Tongue (tissue), 2 donors: ENCODE data around the gene PDGFA. TPM values are rescaled to one million over a fixed set of nuclear protein-coding genes. Genes with fewer than 3 reads are reported as not detected.

Source experiments
- DNase-seq: peaks from one replicate; pipeline ENCODE4 v3.0.0-alpha.2; 2015
- total RNA-seq: library from RNA; depleted of rRNA; stranded (reverse); fragments of >200 nt; gene quantifications from one replicate; pipeline ENCODE4 v1.2.3, GENCODE V29; 2014

The PDGFA gene
- total RNA-seq, result 50.6 TPM

DNA sequence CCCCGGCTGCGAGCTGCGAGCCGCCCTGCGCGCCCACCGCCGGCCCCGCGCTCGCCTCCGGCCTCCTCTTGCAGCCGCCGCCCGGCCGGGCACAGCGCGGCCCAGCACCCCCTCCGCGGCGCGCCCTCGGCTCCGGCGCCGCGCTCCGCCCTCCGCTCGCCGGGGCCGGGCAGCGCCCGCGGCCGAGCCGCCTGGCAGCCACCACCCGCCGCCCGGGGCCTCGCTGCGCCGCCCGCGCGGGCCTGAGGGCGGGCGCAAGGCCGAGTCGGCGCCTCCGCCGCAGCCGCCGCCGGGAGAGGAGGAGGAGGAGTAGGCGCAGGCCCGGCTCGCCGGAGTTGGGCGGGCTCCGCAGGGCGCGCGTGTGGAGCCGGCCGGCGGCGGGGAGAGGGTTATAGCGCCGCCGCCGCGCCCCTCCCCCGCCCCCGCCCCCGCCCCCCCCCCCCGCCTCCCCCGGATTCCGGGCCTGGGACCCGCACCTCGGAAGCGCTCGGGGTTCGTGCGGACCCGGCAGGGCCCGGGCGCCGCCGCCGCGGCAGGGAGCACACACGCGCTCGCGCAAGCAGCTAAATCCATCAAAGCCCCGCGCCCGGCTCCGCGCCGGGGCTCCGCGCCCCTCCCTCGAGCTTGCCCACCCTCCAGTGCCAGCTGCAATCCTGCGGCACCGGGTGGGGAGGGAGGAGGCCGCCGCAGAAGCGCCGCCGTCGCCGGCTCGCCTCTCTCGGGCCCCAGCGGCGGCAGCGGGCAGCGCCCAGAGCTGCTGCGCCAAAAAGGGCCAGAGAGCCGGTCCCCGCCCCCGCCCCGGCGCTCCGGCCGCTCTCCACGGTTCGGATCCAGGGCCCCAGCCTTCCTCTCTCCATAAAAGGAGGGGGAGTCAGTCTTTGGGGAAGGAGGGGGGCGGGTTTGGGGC lies at the start of gene PDGFA:
Gene PDGFA, minus strand, starts transcription at position 363 of the 907 bp plus-strand sequence. CDS start 845 bp downstream, outside the sequence.
- DNase-seq, result peak; percentile 87

DNA sequence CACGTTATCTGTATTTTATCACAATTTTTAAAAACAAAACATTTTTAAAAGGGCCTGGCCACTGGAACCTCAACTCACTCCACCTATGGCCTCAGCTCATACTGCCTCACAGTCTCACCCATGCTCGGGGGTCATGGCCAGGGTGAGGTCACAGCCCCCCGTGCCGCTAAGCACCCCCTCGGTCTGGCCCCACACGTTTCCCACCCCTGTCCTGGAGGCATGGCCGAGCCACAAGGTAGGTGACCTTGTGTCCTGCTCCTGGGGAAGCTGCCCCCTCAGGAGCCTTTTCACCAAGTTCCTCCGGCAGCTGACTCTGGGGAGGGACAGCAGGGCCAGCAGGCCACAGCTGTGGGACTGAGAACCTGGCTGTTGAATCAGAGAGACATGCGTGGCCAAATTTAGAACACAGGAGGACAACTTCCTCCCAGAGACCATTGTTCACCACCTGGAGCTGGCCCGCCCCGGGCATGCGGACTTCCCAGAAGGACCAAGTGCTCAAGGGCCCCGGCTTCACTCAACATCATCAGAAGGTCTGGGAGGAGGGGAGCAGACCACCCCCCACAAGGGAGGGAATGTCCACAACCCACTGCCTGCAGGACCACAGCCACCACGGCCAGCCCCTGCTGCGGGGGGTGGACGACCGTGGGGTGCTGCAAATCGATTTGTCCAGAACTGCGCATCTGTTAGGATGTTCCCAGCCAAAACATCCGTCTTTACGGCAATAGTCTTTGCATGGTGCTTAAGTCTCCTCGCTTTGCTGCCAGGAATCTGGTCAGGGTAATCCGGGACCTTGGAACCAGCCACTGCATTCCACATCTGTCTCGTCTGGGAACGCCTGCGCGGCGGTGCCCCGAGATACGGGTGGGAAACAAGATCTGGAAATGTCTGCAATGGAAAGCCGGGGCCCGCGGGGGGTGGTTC lies 48.6 kb upstream of the PDGFA start:
- DNase-seq, result peak; percentile 97

DNA sequence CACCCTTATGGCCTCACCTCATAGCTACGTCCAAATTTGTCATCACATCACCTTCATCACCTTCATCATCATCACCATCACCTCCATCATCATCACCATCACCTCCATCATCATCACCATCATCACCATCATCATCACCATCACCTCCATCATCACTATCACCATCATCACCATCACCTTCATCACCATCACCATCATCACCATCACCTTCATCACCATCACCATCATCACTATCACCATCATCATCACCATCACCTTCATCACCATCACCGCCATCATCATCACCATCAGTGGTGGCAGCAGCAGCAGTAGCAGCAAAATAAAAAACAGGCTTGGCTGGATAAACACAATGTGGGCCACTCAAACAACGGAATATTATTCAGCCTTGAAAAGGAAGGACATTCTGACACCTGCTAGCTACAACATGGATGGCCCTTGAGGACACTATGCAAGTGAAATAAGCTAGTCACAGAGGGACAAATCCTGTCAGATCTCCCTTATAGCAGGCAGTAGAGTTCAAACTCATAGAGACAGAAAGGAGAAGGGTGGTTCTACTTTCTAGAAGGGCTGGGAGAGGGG lies 47.7 kb upstream of the PDGFA start:
- DNase-seq, result no peak

DNA sequence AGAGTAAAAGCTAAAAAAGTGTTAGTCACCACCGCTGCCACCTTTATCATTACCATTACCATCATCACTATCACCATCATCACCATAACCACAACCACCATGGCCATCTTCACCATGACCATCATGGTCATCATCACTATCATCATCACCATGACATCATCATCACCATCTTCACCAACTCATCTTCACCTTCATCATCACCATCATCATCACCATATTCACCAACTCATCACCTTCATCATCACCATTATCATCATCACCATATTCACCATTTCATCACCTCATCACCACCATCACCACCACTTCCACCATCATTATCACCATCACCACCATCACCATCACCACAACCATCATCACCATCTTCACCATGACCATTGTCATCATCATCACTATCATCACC lies 46.5 kb upstream of the PDGFA start:
- DNase-seq, result no peak

DNA sequence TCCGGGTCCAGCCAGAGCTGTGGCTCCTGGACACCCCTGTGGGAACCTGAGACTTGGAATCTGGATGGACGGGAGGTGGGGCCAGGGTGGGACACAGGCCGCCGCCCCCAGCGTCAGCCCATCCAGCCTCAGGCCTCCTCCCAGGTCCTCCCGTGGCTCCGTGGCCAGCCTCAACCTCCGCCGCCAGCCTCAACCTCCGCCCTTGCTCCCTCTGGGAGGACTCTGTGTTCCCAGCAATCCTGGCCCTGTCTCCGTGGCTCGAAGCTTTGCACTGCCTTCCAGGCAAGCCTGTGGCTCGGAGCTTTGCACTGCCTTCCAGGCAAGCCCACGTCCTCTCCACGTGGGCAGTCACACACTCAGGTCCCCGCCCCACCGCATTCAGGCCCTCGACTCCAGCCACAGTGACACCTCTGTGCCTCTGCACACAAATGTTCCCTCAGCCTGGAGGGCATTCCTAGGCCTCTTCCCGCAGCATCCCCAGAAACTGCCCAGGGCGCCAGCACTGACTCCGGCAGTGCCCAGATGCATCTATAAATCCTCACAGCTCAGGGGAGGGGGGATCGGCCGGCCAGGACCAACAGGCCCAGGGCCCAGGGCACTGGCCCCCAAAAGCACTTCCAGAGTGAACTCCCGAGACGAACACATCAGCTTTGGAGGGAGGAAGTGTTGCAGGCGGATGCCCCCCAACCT lies 44.7 kb upstream of the PDGFA start:
- DNase-seq, result no peak

DNA sequence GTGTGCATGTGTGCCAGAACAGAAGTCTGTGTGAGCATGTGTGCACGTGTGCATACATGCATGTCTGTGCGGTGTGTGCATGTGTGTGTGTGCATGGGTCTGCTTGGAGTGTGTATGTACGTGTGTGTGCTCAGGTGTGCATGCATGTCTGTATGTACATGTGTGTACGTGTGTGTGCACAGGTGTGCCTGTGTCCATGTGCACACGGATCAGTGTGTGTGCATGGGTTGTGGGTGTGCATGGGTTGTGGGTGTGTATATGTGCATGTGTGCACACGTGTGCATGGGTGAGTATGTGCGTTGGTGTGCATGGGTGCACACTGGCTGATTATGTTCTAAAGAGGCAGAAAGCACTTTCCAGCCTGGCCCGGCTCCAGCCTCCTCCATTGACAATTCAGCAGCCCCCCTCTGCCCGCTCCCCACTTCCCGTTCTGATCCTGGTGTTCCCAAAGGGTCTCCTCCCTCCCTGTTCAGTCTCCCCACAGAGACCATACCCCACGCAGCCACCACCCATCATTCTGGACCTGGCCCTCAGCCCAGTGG lies 44.1 kb upstream of the PDGFA start:
- no peak for DNase-seq

DNA sequence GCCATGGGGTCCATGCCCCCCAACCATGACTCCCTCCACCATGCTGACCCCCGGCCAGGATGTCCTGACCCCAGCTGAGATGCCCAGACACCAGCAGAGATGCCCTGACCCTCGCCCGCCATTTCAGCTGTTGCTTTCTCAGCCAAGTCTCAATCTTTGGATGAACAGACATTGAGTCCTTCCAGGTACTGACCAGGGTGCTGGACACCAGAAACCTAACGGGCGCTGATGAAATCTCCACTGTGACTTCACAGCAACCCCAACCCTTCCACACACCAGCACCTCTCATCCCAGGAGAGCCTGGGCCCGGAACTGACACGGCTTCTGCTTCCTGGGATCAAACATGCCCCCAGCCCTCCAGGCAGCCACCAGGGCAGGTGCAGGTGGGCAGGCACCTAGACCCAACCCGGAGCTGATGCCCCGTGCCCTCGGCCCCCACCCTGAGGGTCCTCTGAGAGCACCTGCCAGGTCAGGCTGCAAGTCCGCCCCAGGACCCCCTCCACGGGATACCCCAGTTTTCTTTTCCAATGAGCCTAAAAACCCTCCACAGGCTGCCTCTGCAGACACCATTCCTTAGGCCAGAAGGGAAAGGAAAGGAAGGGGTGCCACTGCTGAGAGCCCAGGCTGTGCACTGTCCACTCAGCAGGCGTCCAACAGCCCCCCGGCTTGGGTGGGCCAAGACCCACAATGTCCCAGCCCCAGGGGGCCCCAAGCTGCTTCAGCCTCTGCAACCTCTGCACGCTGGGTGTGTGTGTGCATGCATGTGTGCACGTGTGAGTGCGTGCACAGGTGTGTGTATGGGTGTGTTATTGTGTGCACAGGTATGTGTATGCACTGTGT lies 43.4 kb upstream of the PDGFA start:
- DNase-seq, result no peak

DNA sequence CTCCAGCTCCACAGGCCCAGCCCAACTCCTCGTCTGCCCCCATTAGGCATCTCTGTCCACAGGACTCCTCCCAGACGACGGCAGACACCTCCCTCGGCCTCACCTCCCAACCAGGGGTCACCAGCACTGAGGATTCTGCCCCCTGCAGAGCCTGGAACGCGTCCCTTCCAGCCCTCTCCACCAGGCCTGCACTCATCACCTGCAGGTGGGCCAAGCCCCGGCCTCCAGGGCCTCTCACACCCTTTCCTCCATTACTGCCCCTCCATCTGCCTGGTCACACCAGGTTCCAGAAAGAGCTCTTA lies 42.7 kb upstream of the PDGFA start:
- no peak for DNase-seq

DNA sequence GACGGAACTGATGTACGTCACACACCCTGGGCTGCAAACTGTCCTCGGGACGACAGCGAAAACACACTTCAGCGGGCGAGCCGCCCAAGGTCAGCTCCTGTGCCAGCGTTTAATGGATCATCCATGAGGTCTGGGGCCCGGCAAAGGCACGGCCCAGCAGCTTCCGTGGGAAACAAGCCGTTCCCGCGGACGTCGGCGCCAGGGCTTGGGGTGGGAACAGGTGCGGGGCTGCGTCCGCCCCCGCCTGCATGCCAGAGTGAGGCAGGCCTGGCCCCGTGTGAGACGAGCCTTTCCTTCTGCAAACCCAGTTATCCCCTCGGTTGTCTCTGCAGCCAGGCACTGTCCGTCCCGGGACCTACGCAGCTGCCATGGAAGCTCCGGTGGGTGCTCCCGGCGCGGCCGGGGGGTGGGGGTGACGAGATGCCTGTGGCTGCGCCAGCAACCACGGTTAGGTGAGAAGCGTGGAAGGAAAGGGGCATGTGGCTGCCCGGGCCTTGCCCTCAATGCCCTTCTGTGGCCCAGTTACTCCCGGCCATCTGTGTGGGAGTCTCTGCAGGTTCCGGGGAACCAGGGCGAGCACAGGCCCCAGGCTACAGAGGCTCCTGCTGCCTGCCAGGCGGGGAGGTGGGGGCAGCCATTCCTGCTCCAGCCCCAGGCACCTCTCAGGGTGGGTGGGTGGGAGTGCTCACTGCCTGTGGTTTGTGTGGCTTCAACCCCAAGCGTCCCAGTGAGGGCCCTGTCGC lies 42.2 kb upstream of the PDGFA start:
- peak; percentile 91 for DNase-seq

DNA sequence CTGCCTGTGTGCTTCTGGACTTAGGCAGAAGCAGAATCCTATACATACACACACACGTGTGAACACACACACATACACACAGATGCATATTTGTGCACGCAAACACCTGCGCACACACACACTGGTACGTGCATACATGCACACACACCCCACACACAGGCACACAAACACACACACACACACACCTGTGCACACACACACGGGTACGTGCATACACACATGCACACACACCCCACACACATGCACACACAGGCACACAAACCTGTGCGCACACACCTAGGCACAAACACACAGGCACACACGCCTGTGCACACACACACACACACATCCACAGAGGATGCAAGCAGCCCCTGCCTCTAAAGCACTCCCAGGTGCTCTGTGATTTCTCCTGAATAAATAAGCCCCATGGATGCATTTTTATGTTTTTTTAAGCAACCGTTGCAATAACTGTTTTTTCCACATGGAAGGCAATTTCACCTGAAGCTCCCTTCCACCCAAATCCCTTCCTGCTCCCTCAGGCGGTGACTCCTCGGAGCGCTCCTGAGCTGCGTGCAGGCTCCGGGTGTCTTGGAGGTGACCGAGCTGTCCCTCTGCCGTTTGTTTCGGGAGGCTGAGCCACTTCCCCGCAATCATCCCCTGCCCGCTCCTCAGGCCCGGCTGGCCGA lies 41.5 kb upstream of the PDGFA start:
- DNase-seq, result no peak

DNA sequence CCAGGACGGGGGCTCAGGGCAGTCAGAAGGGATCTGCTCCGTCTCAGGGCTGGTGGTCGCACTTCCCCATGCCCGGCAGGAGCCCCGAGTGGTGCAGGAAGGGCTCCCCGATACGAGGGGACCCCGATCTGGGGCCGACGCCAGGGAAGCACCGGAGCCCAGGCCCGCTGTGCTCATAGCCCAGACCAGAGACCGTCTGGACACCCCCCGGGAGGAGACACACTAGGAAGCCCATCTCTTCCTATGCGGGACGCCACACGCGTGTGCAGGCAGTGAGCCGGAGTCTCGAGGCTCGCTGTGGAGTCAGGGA lies 39.7 kb upstream of the PDGFA start:
- no peak for DNase-seq

DNA sequence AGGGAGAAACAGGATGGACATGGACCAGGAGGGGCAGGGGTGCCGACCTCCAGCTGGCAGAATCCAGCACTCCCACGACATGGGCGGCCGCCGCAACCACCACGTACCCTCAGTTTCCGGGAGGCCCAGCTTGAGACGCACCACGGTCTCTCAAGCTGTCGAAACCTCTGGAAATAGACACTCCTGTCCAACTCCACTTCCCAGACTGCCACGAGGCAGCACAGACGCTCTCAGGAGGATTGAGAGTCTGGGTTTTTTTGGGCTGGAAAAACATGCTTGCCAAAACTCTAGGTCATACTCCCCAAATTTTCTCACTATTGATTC lies 37.9 kb upstream of the PDGFA start:
- no peak for DNase-seq

DNA sequence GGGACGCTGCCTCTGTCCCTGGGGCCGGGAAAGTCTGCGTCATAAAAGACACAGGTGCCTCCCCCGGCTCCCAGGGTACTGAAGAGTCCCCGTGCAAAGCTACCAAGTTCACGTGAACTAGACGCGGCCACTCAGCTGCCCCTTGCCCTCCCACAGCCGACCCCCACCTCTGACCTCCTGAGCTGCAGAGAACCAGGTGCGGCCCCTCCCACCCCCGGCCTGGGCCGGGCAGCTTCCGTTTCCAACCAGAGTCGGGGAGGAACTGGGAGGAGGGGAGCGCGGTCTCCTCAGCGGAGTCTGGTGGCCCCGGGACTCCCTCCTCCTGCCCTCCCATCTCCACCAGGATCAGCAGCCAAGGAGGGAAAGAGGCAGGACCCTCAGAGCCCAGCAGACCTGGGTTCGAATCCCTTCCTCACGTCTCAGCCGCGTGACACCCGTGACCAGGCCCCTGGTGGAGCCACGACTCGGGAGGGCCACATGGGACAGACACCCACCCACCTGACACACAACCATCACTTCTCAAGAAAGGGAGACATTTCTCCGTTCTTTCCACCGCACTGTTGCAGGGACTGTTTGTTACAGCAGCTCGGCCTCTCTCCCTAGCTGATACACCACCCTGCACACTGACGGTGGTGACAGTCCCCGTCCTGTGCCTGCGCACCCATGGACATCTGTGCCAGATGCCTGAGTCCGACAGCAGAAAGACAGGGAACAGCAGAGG lies 37.4 kb upstream of the PDGFA start:
- DNase-seq, result no peak

DNA sequence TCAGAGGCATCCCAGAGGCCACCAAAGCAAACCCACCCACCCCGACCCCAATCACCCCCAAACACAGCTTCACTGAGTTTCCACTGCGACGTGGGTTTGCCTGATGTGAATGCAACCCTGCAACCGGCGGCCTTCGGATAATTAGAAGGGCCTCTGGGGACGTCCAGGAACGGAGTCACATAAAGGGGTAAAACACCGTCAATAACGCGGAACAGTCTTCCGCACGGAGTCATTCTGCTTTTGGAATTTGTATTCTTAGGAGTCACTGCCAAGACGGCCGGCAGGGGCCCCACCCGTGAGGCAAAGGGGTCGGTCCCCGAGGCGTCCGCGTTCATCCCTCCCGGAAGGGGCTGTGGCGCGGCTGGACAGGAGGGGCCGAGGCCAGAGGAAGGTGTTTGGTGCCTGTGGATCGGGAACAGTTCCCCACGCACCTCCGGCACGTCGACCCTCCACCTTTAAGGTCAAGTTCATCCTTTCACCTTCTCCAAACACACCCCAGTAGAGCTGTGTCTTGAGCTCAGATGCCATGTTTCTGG lies 36.7 kb upstream of the PDGFA start:
- DNase-seq, result no peak

DNA sequence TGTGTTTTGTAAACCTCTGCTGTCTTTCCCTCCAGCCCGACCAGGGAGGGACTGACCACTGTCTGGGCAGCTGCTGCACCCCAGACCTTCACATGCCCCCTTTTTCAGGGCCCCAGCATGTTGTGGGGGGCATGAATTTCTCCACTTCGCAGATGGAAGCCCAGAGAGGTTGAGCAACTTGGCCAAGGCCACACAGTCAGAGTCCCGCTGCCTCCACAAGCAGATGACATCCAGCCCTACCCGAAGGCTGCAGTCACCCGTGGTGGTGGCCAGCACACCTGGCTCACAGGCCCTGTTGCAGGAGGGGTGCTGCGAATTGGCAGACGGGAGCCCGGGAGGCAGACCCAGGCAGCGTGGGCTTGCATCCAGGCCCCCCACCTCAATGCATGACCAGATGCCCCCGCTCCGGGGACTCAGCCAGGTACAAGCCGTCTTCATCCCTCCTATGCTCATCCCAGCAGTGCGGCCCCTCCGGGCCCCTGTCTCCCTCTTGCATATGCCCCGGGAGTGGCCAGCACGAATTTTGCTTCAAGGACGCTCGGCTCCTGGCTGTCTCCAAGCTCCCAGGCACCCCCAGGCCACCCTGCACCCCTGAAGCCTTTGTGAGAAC lies 36.0 kb upstream of the PDGFA start:
- no peak for DNase-seq

DNA sequence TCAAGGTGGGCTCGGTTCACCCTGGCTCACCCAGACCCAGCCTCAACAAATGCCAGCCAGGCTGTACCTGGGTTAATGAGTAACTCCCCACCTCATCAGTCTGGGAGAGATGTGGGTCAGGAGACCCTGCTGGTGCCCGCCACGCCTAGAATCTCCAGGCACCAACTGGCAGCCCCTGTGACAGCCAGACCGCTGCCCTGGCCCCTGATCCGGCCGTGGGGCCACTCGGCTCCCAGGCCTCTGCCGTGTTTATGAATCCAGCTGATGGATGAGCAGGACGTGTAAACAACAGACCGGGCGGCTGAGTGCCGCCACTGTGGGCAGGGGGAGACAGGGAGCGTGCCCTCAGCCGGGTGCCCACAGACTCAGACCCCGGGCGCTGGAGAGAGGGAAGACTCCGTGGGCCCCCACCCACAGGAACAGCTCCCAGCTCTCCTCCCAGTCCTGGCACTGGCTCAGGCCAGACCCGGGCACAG lies 34.0 kb upstream of the PDGFA start:
- no peak for DNase-seq

DNA sequence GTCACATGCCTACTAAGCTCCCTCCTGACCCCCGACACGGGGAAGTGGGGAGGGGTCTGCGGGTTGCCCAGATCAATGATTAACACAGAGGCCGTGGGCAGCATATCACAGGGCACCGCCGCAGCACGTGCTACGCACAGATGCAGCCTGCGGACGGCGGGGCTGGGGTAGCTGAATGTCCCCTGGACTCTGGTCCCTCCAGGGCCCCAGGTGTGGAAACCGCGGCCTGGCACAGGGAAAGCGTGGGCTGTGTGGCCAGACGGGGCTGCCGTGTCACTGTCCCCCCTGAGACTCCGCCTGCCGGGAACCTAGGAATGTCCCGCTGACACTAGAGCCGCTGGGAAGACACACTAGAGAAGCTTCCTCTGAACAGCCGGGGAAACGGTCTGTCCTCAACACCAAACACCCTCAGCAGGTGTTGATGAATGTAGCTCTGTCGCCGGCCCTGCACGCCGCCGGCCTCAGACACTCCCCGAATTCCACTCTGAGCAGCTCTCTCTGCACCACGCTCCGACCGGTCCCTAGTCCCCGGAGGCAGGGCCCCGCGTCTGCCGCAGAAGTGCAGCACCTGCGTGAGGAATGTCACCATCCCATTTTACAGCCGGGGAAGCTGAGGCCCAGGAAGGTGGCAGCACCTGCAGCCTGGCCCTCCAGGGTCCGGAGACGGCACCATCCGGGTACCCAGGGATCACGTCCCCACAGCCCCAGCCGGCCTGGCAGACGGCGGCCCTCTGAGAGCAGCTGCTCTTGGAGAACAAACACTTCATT lies 33.4 kb upstream of the PDGFA start:
- DNase-seq, result peak; percentile 79
